ENCODE measurements around the gene PALM2AKAP2.

DNA sequence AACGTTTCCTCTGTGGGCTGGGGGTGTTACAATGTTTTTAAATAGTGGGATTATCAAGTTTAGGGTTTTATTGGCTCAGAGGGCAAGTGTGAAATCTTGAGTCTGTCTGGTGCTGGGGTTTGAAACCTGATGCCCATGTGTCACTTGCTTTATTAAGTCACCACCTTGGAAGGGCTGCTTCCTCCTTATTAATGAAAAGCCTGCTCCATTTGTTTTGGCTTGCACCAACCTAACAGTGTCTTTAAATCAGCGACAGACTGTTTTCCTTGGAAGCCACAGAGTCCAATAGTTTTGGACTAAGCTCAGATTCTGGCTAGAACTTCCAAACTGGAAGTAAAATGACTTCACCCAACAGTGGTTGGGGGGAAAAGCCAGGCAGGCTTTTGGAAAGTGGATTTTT lies 10.7 kb upstream of the PALM2AKAP2 start:
- TF ChIP-seq, protein P1, sequence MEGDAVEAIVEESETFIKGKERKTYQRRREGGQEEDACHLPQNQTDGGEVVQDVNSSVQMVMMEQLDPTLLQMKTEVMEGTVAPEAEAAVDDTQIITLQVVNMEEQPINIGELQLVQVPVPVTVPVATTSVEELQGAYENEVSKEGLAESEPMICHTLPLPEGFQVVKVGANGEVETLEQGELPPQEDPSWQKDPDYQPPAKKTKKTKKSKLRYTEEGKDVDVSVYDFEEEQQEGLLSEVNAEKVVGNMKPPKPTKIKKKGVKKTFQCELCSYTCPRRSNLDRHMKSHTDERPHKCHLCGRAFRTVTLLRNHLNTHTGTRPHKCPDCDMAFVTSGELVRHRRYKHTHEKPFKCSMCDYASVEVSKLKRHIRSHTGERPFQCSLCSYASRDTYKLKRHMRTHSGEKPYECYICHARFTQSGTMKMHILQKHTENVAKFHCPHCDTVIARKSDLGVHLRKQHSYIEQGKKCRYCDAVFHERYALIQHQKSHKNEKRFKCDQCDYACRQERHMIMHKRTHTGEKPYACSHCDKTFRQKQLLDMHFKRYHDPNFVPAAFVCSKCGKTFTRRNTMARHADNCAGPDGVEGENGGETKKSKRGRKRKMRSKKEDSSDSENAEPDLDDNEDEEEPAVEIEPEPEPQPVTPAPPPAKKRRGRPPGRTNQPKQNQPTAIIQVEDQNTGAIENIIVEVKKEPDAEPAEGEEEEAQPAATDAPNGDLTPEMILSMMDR (conservative IDR thresholded peaks at IDR 0.05; ENCODE audit: low read length): no peak
- TF ChIP-seq EZH2phosphoT487 (IDR thresholded peaks at IDR 0.05; ENCODE audit: borderline replicate concordance): no peak
